Measurements from ENCODE around the gene KRTAP1-3. TPM values are rescaled to one million over a fixed set of nuclear protein-coding genes. Genes with fewer than 3 reads are reported as not detected.
A peak's percentile ranks its signal among the peaks of the same experiment; 100 is the strongest.
"Not testable (repeated sequence)": the region's sequence is repeated elsewhere in the genome, so short reads cannot be mapped to it uniquely, and the experiment has no call there.

Gene KRTAP1-3
- total RNA-seq, 1 experiment from 2014 or later, result not detected

- no TSS peak for BruUV-seq (replicated peaks)
- no peak for TF ChIP-seq CTCF (IDR thresholded peaks at IDR 0.05; ENCODE audit: insufficient read depth in 1 of 2, low read depth in 1 of 2, low read length in 1 of 2, severe bottlenecking in 1 of 2, unreplicated experiment in 1 of 2)
Measured at GRCh38 chr17:41057547-41057946, 22.9 kb upstream of the KRTAP1-3 start.

GRCh38 chr17:41055130-41055529 is 20.5 kb upstream of the KRTAP1-3 start, which contains the start of gene KRTAP2-2:
Gene KRTAP2-2, minus strand, starts transcription at chr17:41055230. Its CDS starts 19 bp downstream, at chr17:41055211.
- DNase-seq; H3K27me3 ChIP-seq (replicated peaks; ENCODE audit: control insufficient read depth, insufficient read depth, low read length); H3K9me3 ChIP-seq; H3K9me3 Mint-ChIP-seq (ENCODE audit: unreplicated experiment); POLR2A ChIA-PET; H3K4me3 Mint-ChIP-seq (ENCODE audit: unreplicated experiment); intact Hi-C loops (cut with micrococcal nuclease; ENCODE audit: unreplicated experiment); H3K36me3 ChIP-seq (ENCODE audit: control insufficient read depth, insufficient read depth, low read length); CTCF ChIA-PET; BruUV-seq (replicated peaks); H3K4me3 ChIP-seq (ENCODE audit: low read depth, low read length); H3K27me3 Mint-ChIP-seq (ENCODE audit: insufficient read depth, unreplicated experiment): not testable (repeated sequence)
- Mint-ChIP-seq H3K36me3 (ENCODE audit: insufficient read depth, unreplicated experiment) (peaks cover 18% of the 10 kb centered on the region), H3K27ac (ENCODE audit: unreplicated experiment) (peak within 1 kb of the TSS; percentile 53), H3K4me1 (ENCODE audit: low read depth, unreplicated experiment) (peaks cover 33% of the 10 kb centered on the region)
- peaks cover 29% of the 10 kb centered on the region for H3K4me1 ChIP-seq

More at GRCh38 chr17:41057547-41057946, 22.9 kb upstream of the KRTAP1-3 start:
- H3K27me3 Mint-ChIP-seq (ENCODE audit: insufficient read depth, unreplicated experiment), result no peaks in the 10 kb centered on the region
- Histone ChIP-seq H3K27me3 (replicated peaks; ENCODE audit: control insufficient read depth, insufficient read depth, low read length) (no peaks in the 10 kb centered on the region), H3K4me1 (peaks cover 53% of the 10 kb centered on the region), H3K36me3 (ENCODE audit: control insufficient read depth, insufficient read depth, low read length) (no peaks in the 10 kb centered on the region), H3K4me3 (ENCODE audit: low read depth, low read length) (no peak overlapping the region), H3K9me3 (peaks cover 13% of the 10 kb centered on the region)
- H3K36me3 Mint-ChIP-seq (ENCODE audit: insufficient read depth, unreplicated experiment), result peaks cover 13% of the 10 kb centered on the region
- no peak overlapping the region for H3K4me3 Mint-ChIP-seq (ENCODE audit: unreplicated experiment)
- POLR2A ChIA-PET, result no interaction called here
- H3K27ac Mint-ChIP-seq (ENCODE audit: unreplicated experiment), result peak overlapping the region; percentile 76
- peaks cover 10% of the 10 kb centered on the region for H3K9me3 Mint-ChIP-seq (ENCODE audit: unreplicated experiment)
- DNase-seq, result no peak
- intact Hi-C loops (cut with micrococcal nuclease; ENCODE audit: unreplicated experiment), result no loop called here
- CTCF ChIA-PET, result no interaction called here
- peaks cover 46% of the 10 kb centered on the region for H3K4me1 Mint-ChIP-seq (ENCODE audit: low read depth, unreplicated experiment)

DNA sequence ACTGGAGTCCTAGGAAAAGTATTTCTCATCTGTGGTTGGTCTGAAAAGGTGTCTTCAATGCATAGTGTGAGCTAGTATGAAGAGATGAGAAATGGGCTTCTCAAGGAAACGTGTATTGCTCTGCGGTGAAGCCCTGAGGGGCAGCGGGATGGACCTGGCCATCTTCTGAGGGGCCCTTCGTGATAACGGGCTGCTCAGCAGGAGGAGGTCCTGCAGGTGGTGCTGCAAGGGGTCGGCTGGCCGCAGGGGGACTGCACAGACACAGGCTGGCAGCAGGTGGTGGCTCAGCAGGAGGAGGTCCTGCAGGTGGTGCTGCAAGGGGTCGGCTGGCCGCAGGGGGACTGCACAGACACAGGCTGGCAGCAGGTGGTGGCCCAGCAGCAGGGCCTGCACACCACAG is 19.9 kb upstream of the KRTAP1-3 start:
- intact Hi-C loops (cut with micrococcal nuclease; ENCODE audit: unreplicated experiment); POLR2A ChIA-PET; H3K27me3 ChIP-seq (replicated peaks; ENCODE audit: control insufficient read depth, insufficient read depth, low read length); H3K4me3 Mint-ChIP-seq (ENCODE audit: unreplicated experiment); H3K4me3 ChIP-seq (ENCODE audit: low read depth, low read length); BruUV-seq (replicated peaks); CTCF ChIA-PET; H3K27me3 Mint-ChIP-seq (ENCODE audit: insufficient read depth, unreplicated experiment); H3K36me3 ChIP-seq (ENCODE audit: control insufficient read depth, insufficient read depth, low read length); DNase-seq; H3K9me3 ChIP-seq; H3K9me3 Mint-ChIP-seq (ENCODE audit: unreplicated experiment): not testable (repeated sequence)
- peaks cover 16% of the 10 kb centered on the region for H3K36me3 Mint-ChIP-seq (ENCODE audit: insufficient read depth, unreplicated experiment)
- H3K4me1 ChIP-seq, result peaks cover 28% of the 10 kb centered on the region
- H3K27ac Mint-ChIP-seq (ENCODE audit: unreplicated experiment), result peak overlapping the region; percentile 53
- H3K4me1 Mint-ChIP-seq (ENCODE audit: low read depth, unreplicated experiment), result peaks cover 32% of the 10 kb centered on the region

- no peaks in the 10 kb centered on the region for H3K27me3 Mint-ChIP-seq (ENCODE audit: insufficient read depth, unreplicated experiment)
- Histone ChIP-seq H3K4me3 (ENCODE audit: low read depth, low read length) (no peak overlapping the region), H3K36me3 (ENCODE audit: control insufficient read depth, insufficient read depth, low read length) (no peaks in the 10 kb centered on the region), H3K27me3 (replicated peaks; ENCODE audit: control insufficient read depth, insufficient read depth, low read length) (no peaks in the 10 kb centered on the region), H3K9me3 (peaks cover 8% of the 10 kb centered on the region), H3K4me1 (peaks cover 28% of the 10 kb centered on the region)
- DNase-seq, result peak; percentile 40 to 50
- no peak overlapping the region for H3K4me3 Mint-ChIP-seq (ENCODE audit: unreplicated experiment)
- no TSS peak for BruUV-seq (replicated peaks)
- H3K9me3 Mint-ChIP-seq (ENCODE audit: unreplicated experiment), result peaks cover 10% of the 10 kb centered on the region
- H3K4me1 Mint-ChIP-seq (ENCODE audit: low read depth, unreplicated experiment), result peaks cover 28% of the 10 kb centered on the region
- ChIA-PET POLR2A (no interaction called here), CTCF (no interaction called here)
- peak overlapping the region; percentile 53 for H3K27ac Mint-ChIP-seq (ENCODE audit: unreplicated experiment)
- intact Hi-C loops (cut with micrococcal nuclease; ENCODE audit: unreplicated experiment), result no loop called here
- TF ChIP-seq CTCF (IDR thresholded peaks at IDR 0.05; ENCODE audit: insufficient read depth in 1 of 2, low read depth in 1 of 2, low read length in 1 of 2, severe bottlenecking in 1 of 2, unreplicated experiment in 1 of 2), result no peak
- peaks cover 11% of the 10 kb centered on the region for H3K36me3 Mint-ChIP-seq (ENCODE audit: insufficient read depth, unreplicated experiment)
Measured at GRCh38 chr17:41054025-41054424, 19.4 kb upstream of the KRTAP1-3 start.
